K562 (cell line): Measurements from ENCODE around the gene STAT4. TPM values are rescaled to one million over a fixed set of nuclear protein-coding genes. Genes with fewer than 3 reads are reported as not detected.

Experiments
- ATAC-seq: fragments of 200-7000 bp; cut with Tn5 transposase; 3 replicates; pipeline ENCODE4 v1.9.1; 2020; ENCODE audit warnings: moderate library complexity
- BruUV-seq: library from RNA; stranded (reverse); fragments of 400-500 nt; replicated peaks from 2 replicates; lab custom pipeline; 2021; lab: Mats Ljungman, UMichigan
- CTCF ChIA-PET: fragments of 300-600 bp; formaldehyde crosslinking; extraction: SDS; loops from one replicate; lab custom pipeline; 2021; ENCODE audit warnings: low intra/inter-chr PET ratio; lab: Yijun Ruan, JAX
- POLR2A ChIA-PET: fragments of 300-600, 350-650 bp; sonication (Branson Sonifier 250); formaldehyde crosslinking; extraction: SDS; loops from one replicate; lab custom pipeline; 2021; ENCODE audit warnings: antibody characterized with exemption, inconsistent platforms; lab: Yijun Ruan, JAX
- DNase-seq, 4 experiments: peaks; one replicate each; pipeline versions ENCODE4 v3.0.0 to v3.0.0-alpha.2; 2011 to 2018; ENCODE audit warnings: low spot score in 3 of 4, mixed read lengths in 3 of 4; ENCODE audit errors: extremely low read depth in 1 of 4
- FAIRE-seq: peaks from 2 replicates; lab custom pipeline; 2011; peaks lifted over from hg19 to GRCh38; lab: Jason Lieb, UNC
- H2AFZ ChIP-seq: 2 replicates; pipeline ENCODE4 v1.6.0; 2011; ENCODE audit warnings: low read depth, low read length, control low read depth, inconsistent platforms
- H3K27ac ChIP-seq: fragments of 200-600 bp; 3 replicates; pipeline ENCODE4 v1.8.0; 2011; ENCODE audit warnings: low read depth, mild to moderate bottlenecking, control low read depth, inconsistent platforms, low read length, moderate library complexity, mixed read lengths; ENCODE audit errors: extremely low read depth
- H3K27me3 ChIP-seq, 2 experiments: fragments of 300-600 bp in 1 of 2; 2 replicates in 1 of 2; 3 replicates in 1 of 2; pipeline versions ENCODE4 v1.6.0 to v1.8.0; 2011; ENCODE audit warnings: inconsistent platforms in 2 of 2, low read length in 2 of 2, mild to moderate bottlenecking in 1 of 2, mixed read lengths in 1 of 2, moderate library complexity in 1 of 2; ENCODE audit not compliant: control insufficient read depth in 2 of 2, insufficient read depth in 2 of 2
- H3K36me3 ChIP-seq: fragments of 300-600 bp; 3 replicates; pipeline ENCODE4 v1.8.0; 2011; ENCODE audit warnings: mild to moderate bottlenecking, low read length, inconsistent platforms; ENCODE audit not compliant: control insufficient read depth, insufficient read depth
- H3K4me1 ChIP-seq, 2 experiments: fragments of 200-600 bp in 1 of 2; replicated peaks in 1 of 2; 2 replicates in 1 of 2; 3 replicates in 1 of 2; pipeline versions ENCODE4 v1.5.1 to v1.8.0; 2011; ENCODE audit warnings: inconsistent platforms in 2 of 2, low read length in 2 of 2, mild to moderate bottlenecking in 1 of 2, mixed read lengths in 1 of 2, moderate library complexity in 1 of 2; ENCODE audit not compliant: control insufficient read depth in 2 of 2, insufficient read depth in 2 of 2
- H3K4me2 ChIP-seq: 2 replicates; pipeline ENCODE4 v1.6.1; 2011; ENCODE audit warnings: low read length, control low read depth, inconsistent platforms, mixed read lengths; ENCODE audit not compliant: insufficient read depth
- H3K4me3 ChIP-seq: fragments of 200-600 bp; sonication (generic), shearing (Covaris generic); 2 replicates; pipeline ENCODE4 v1.5.1; 2016; ENCODE audit warnings: control low read depth, inconsistent platforms
- H3K79me2 ChIP-seq: fragments of 200-600 bp; 3 replicates; pipeline ENCODE4 v1.8.0; 2011; ENCODE audit warnings: low read length, inconsistent platforms; ENCODE audit not compliant: control insufficient read depth, insufficient read depth
- H3K9ac ChIP-seq, 2 experiments: 2 replicates each; pipeline versions ENCODE4 v1.6.0 to v1.6.1; 2011; ENCODE audit warnings: low read depth in 2 of 2, low read length in 2 of 2, control low read depth in 1 of 2, inconsistent platforms in 1 of 2, mild to moderate bottlenecking in 1 of 2, mixed read lengths in 1 of 2; ENCODE audit not compliant: insufficient read depth in 1 of 2
- H3K9me1 ChIP-seq: one replicate; pipeline ENCODE4 v1.6.0; 2011; ENCODE audit warnings: inconsistent platforms, mild to moderate bottlenecking, low read length, moderate library complexity; ENCODE audit not compliant: control insufficient read depth, insufficient read depth
- H3K9me3 ChIP-seq: replicated peaks from 2 replicates; pipeline ENCODE4 v1.5.1; 2011; ENCODE audit warnings: low read depth, low read length, inconsistent platforms; ENCODE audit not compliant: control insufficient read depth, insufficient read depth
- H4K20me1 ChIP-seq: replicated peaks from 2 replicates; pipeline ENCODE4 v1.6.1; 2011; ENCODE audit warnings: low read length, inconsistent platforms, mixed read lengths; ENCODE audit not compliant: control insufficient read depth, insufficient read depth
- FOXA1 ChIP-seq: fragments of 450-650 bp; IDR thresholded peaks from 2 replicates; pipeline ENCODE4 v1.6.1; 2016; ENCODE audit warnings: mild to moderate bottlenecking, borderline replicate concordance
- MAFK ChIP-seq: IDR thresholded peaks from 2 replicates; pipeline ENCODE4 v1.6.1; 2011; ENCODE audit warnings: low read length, improper control_type of control experiment
- POLR3A ChIP-seq: IDR thresholded peaks from 2 replicates; pipeline ENCODE4 v1.6.1; 2011; ENCODE audit warnings: borderline replicate concordance, mild to moderate bottlenecking, moderate library complexity; ENCODE audit not compliant: insufficient read length, insufficient read depth; ENCODE audit errors: extremely low read depth
- WGBS: fragments of 100-300 bp; shearing (Covaris generic); methylation state at CpG from one replicate; pipeline ENCODE4 v1.1.6; 2016; ENCODE audit warnings: low coverage, mixed read lengths; ENCODE audit not compliant: insufficient coverage; ENCODE audit errors: missing lambda C conversion rate; 5-methylcytosine and 5-hydroxymethylcytosine counted together
- in situ Hi-C: fragments of 300-500 bp; cut with MboI; formaldehyde crosslinking; loops from 4 replicates; pipeline ENCODE4 v1.15.0; 2018; ENCODE audit warnings: inconsistent platforms, mixed read lengths
- intact Hi-C: fragments of 100-400 bp; cut with micrococcal nuclease; formaldehyde crosslinking; loops from 2 replicates; pipeline ENCODE4 v1.14.2; 2022
- polyA plus RNA-seq, 8 experiments: library from polyadenylated mRNA; depleted of rRNA in 4 of 8; stranded (reverse) in 5 of 8; unstranded in 3 of 8; fragments of >200 nt; fragmentation: Nextera tagmentation in 2 of 8; fragmentation: Illumina TruSeq in 1 of 8; extraction: Ambion mirVana in 2 of 8; extraction: Trizol in 1 of 8; gene quantifications; 2 replicates each; pipeline versions ENCODE4 v1.2.1 to v1.2.3, GENCODE V29; 2011 to 2014; ENCODE audit warnings: inconsistent platforms in 1 of 8, missing spikeins in 1 of 8
- total RNA-seq, 7 experiments: library from RNA; depleted of rRNA in 6 of 7; stranded (reverse); fragments of >200 nt in 6 of 7; fragmentation: Illumina TruSeq in 2 of 7; extraction: Trizol in 2 of 7; gene quantifications; 2 replicates each; pipeline versions ENCODE4 v1.2.1 to v1.2.3, GENCODE V29; 2011 to 2021; ENCODE audit warnings: low replicate concordance in 1 of 7
- TF ChIP-seq, protein P1 (sequence below): sonication (generic); formaldehyde crosslinking; IDR thresholded peaks from 2 replicates; pipeline ENCODE4 v1.8.0; 2022; ENCODE audit warnings: mild to moderate bottlenecking, missing genetic modification reagents
- TF ChIP-seq, protein P2 (sequence below), 2 experiments: fragments of 450-650 bp; IDR thresholded peaks; 2 replicates each; pipeline ENCODE4 v1.6.1; 2018; ENCODE audit warnings: mild to moderate bottlenecking in 2 of 2, low read depth in 1 of 2; ENCODE audit not compliant: partially characterized antibody in 2 of 2
- TF ChIP-seq, protein P3 (sequence below), 2 experiments: fragments of 200-800 bp in 1 of 2; sonication (Bioruptor generic) in 1 of 2; sonication (generic) in 1 of 2; formaldehyde crosslinking in 1 of 2; IDR thresholded peaks in 1 of 2; conservative IDR thresholded peaks in 1 of 2; 2 replicates each; pipeline versions ENCODE4 v1.5.0 to v1.6.1; 2016 to 2020; ENCODE audit warnings: missing compliant biosample characterization in 1 of 2, missing genetic modification characterization in 1 of 2, missing genetic modification reagents in 1 of 2
- TF ChIP-seq, protein P4 (sequence below), 2 experiments: fragments of 450-650 bp; conservative IDR thresholded peaks; 2 replicates each; pipeline ENCODE4 v1.6.1; 2017; ENCODE audit warnings: mild to moderate bottlenecking in 2 of 2, moderate library complexity in 2 of 2
- TF ChIP-seq, protein P5 (sequence below): fragments of 450-650 bp; formaldehyde crosslinking; IDR thresholded peaks from 2 replicates; pipeline ENCODE4 v1.4.0; 2022; ENCODE audit warnings: missing genetic modification characterization

STAT4 gene
- total and polyA plus RNA-seq, 9 of the 15 experiments (the other 6 are each of a cell fraction or from before 2014, with no cell fraction given), result 0.01 to 0.06 (median 0.03) TPM; not detected in 6

DNA sequence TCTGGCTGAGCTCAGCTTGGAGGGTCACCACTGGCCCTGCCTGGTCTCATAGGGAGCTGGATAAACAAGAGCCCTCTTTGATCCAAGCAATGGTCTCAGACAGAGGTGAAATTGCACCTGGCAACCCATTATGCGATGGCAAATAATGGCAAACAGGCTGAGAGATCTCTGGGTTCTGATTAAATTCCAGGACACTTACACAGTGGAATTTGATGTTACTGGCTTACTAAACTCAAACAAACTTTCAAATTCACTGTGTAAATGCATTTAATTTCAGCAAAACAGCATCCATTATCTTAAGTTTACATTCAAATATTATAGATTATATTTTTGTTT is 19.5 kb upstream of the STAT4 start (continued):
- TF ChIP-seq, protein P1, sequence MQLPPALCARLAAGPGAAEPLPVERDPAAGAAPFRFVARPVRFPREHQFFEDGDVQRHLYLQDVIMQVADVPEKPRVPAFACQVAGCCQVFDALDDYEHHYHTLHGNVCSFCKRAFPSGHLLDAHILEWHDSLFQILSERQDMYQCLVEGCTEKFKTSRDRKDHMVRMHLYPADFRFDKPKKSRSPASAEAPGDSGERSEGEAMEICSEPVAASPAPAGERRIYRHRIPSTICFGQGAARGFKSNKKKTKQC (CRISPR knock-in tag), result no peak
- TF ChIP-seq, protein P2, sequence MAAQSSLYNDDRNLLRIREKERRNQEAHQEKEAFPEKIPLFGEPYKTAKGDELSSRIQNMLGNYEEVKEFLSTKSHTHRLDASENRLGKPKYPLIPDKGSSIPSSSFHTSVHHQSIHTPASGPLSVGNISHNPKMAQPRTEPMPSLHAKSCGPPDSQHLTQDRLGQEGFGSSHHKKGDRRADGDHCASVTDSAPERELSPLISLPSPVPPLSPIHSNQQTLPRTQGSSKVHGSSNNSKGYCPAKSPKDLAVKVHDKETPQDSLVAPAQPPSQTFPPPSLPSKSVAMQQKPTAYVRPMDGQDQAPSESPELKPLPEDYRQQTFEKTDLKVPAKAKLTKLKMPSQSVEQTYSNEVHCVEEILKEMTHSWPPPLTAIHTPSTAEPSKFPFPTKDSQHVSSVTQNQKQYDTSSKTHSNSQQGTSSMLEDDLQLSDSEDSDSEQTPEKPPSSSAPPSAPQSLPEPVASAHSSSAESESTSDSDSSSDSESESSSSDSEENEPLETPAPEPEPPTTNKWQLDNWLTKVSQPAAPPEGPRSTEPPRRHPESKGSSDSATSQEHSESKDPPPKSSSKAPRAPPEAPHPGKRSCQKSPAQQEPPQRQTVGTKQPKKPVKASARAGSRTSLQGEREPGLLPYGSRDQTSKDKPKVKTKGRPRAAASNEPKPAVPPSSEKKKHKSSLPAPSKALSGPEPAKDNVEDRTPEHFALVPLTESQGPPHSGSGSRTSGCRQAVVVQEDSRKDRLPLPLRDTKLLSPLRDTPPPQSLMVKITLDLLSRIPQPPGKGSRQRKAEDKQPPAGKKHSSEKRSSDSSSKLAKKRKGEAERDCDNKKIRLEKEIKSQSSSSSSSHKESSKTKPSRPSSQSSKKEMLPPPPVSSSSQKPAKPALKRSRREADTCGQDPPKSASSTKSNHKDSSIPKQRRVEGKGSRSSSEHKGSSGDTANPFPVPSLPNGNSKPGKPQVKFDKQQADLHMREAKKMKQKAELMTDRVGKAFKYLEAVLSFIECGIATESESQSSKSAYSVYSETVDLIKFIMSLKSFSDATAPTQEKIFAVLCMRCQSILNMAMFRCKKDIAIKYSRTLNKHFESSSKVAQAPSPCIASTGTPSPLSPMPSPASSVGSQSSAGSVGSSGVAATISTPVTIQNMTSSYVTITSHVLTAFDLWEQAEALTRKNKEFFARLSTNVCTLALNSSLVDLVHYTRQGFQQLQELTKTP (IDR thresholded peaks at IDR 0.05; ENCODE audit: low read depth in 1 of 2, partially characterized antibody in 2 of 2), result no peak
- TF ChIP-seq FOXA1, result no peak

DNA sequence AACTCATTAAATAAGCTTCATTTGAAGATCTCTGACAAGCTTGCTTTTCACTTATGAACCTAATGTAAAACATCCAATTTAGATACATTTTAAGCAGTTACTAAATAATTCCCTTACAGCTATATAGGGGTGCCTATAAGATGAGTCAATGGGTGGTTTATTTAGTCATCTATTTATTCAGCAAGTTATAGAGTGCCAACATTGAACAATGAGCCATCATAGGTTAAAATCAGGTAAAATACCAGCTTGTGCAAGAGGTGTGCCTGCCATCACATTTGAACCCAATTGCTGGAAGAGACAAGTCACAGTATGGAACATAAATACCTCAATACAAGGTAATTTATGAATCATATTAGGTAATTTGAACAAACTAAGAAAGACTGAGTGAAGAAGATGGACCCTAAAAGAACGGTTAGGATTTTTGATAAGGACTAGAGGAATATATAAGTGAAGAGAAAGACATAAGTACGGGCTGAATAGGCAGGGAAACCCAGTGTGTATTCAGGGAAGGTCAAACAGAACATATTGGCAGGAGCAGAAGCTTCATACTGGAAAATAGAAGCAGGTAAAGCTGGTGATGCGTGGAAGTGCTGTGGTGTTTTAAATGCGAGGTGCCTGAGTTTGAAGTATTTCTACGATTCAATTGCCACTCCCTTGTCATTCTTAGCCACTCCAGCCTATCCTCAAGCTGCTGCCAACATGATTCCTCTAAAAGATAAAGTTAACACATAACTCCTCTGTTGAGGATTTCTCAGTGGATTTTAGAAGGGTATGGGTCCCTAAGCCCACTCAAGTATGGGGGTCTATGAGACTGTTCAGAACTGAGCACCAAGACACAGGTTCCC is 18.9 kb upstream of the STAT4 start:
- Histone ChIP-seq H3K9me1 (no peaks in the 10 kb centered on the region), H3K36me3 (no peaks in the 10 kb centered on the region), H3K9me3 (no peaks in the 10 kb centered on the region), H3K9ac (no peak overlapping the region), H3K27me3 (peaks cover 0 to 4% of the 10 kb centered on the region in 2 experiments; a peak in 1 of 5 replicates), H3K27ac (no peak overlapping the region), H3K4me3 (no peak overlapping the region), H4K20me1 (no peaks in the 10 kb centered on the region), H2AFZ (no peak overlapping the region), H3K4me2 (no peak overlapping the region), H3K79me2 (no peaks in the 10 kb centered on the region), H3K4me1 (no peaks in the 10 kb centered on the region)
- intact Hi-C loops, result no loop called here
- no TSS peak for BruUV-seq
- POLR2A ChIA-PET, result interaction anchor here (0.7 kb wide), 1 partner anchor 149 kb away, joined by 3 read pairs; no protein-coding TSS in a partner anchor
- CTCF ChIA-PET, result no interaction called here
- 2% methylated on average over 5 of the region's 5 CpGs for WGBS
- in situ Hi-C loops, result no loop called here
- ATAC-seq (no peak), DNase-seq (no peak), FAIRE-seq (no peak)
- TF ChIP-seq, protein P3, sequence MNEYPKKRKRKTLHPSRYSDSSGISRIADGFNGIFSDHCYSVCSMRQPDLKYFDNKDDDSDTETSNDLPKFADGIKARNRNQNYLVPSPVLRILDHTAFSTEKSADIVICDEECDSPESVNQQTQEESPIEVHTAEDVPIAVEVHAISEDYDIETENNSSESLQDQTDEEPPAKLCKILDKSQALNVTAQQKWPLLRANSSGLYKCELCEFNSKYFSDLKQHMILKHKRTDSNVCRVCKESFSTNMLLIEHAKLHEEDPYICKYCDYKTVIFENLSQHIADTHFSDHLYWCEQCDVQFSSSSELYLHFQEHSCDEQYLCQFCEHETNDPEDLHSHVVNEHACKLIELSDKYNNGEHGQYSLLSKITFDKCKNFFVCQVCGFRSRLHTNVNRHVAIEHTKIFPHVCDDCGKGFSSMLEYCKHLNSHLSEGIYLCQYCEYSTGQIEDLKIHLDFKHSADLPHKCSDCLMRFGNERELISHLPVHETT (CRISPR knock-in tag; conservative IDR thresholded peaks at IDR 0.05 in 1 of 2, IDR thresholded peaks at IDR 0.05 in 1 of 2), result no peak
- TF ChIP-seq POLR3A, result no peak
- TF ChIP-seq, protein P4, sequence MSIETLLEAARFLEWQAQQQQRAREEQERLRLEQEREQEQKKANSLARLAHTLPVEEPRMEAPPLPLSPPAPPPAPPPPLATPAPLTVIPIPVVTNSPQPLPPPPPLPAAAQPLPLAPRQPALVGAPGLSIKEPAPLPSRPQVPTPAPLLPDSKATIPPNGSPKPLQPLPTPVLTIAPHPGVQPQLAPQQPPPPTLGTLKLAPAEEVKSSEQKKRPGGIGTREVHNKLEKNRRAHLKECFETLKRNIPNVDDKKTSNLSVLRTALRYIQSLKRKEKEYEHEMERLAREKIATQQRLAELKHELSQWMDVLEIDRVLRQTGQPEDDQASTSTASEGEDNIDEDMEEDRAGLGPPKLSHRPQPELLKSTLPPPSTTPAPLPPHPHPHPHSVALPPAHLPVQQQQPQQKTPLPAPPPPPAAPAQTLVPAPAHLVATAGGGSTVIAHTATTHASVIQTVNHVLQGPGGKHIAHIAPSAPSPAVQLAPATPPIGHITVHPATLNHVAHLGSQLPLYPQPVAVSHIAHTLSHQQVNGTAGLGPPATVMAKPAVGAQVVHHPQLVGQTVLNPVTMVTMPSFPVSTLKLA (conservative IDR thresholded peaks at IDR 0.05), result no peak
- TF ChIP-seq, protein P5, sequence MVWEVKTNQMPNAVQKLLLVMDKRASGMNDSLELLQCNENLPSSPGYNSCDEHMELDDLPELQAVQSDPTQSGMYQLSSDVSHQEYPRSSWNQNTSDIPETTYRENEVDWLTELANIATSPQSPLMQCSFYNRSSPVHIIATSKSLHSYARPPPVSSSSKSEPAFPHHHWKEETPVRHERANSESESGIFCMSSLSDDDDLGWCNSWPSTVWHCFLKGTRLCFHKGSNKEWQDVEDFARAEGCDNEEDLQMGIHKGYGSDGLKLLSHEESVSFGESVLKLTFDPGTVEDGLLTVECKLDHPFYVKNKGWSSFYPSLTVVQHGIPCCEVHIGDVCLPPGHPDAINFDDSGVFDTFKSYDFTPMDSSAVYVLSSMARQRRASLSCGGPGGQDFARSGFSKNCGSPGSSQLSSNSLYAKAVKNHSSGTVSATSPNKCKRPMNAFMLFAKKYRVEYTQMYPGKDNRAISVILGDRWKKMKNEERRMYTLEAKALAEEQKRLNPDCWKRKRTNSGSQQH (CRISPR knock-in tag), result no peak
- TF ChIP-seq MAFK, result no peak
